Fibroblast of the aortic adventitia (primary cell): ENCODE measurements around the gene MAPK8IP2. TPM values are rescaled to one million over a fixed set of nuclear protein-coding genes. Genes with fewer than 3 reads are reported as not detected.

Experiments
- DNase-seq: peaks from one replicate; pipeline ENCODE4 v3.0.0-alpha.2; 2010; ENCODE audit warnings: low read depth
- H3K4me3 ChIP-seq: 2 replicates; pipeline ENCODE4 v1.5.1; 2011; ENCODE audit warnings: low read depth, mild to moderate bottlenecking, control low read depth, low read length, moderate library complexity
- total RNA-seq: library from RNA; depleted of rRNA; stranded (reverse); fragments of >200 nt; gene quantifications from 2 replicates; pipeline ENCODE4 v1.2.3, GENCODE V29; 2012; ENCODE audit warnings: low replicate concordance
- TF ChIP-seq, protein P1 (sequence below): IDR thresholded peaks from 2 replicates; pipeline ENCODE4 v1.5.1; 2011; ENCODE audit warnings: mild to moderate bottlenecking, low read length, control low read depth, inconsistent platforms; ENCODE audit not compliant: insufficient read depth

MAPK8IP2 gene
- total RNA-seq, 1 donor = 0.27 TPM

DNA sequence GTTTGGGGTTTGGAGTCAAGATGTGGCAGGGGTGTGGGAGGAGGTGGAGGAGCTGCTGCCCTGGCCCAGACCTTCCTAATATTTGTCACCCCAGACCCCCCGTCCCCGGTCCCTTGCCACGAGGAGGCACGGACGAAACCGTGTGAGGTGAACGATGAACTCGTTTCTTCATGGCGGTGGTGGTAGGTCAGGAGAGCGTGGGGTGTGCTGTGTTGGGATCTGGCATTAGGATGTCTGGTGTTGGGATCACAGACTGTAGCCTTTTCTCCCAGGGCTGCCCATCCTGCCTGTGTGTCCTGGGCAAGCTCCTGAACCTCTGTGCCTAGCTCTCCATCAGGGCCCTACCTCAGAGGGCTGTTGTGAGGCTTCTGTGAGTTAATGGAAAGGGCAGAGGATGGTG lies 8.4 kb downstream of the MAPK8IP2 start:
- TF ChIP-seq, protein P1, sequence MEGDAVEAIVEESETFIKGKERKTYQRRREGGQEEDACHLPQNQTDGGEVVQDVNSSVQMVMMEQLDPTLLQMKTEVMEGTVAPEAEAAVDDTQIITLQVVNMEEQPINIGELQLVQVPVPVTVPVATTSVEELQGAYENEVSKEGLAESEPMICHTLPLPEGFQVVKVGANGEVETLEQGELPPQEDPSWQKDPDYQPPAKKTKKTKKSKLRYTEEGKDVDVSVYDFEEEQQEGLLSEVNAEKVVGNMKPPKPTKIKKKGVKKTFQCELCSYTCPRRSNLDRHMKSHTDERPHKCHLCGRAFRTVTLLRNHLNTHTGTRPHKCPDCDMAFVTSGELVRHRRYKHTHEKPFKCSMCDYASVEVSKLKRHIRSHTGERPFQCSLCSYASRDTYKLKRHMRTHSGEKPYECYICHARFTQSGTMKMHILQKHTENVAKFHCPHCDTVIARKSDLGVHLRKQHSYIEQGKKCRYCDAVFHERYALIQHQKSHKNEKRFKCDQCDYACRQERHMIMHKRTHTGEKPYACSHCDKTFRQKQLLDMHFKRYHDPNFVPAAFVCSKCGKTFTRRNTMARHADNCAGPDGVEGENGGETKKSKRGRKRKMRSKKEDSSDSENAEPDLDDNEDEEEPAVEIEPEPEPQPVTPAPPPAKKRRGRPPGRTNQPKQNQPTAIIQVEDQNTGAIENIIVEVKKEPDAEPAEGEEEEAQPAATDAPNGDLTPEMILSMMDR = no peak

DNA sequence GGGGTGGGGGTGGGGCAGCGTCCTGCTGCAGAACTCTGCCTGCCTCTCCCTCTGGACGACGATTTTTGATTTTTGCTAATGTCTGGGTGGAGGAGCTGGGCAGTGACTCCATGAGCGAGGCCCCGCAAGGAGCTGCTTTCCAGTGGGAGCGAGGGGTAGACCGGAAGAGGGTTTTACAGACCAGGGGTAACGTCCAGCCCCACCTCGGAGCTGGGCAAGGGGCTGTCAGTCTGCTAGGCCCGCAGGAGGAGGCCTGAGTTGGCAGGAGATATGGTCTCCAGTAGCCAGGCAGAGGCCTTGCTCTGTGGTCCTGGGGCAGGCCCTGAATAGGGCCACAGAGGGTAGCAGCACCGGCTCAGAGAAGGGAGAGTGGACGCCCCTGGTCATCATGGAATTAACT lies 9.0 kb downstream of the MAPK8IP2 start:
- TF ChIP-seq, protein P1 = no peak
- H3K4me3 ChIP-seq = no peak overlapping the region
- DNase-seq = no peak

More for the DNA sequence above, 8.4 kb downstream of the MAPK8IP2 start:
- H3K4me3 ChIP-seq = no peak overlapping the region
- DNase-seq = no peak

GRCh38 chr22:50610041-50610451 lies 9.5 kb downstream of the MAPK8IP2 start:
- TF ChIP-seq, protein P1 = no peak
- no peak for DNase-seq
- no peak overlapping the region for H3K4me3 ChIP-seq

DNA sequence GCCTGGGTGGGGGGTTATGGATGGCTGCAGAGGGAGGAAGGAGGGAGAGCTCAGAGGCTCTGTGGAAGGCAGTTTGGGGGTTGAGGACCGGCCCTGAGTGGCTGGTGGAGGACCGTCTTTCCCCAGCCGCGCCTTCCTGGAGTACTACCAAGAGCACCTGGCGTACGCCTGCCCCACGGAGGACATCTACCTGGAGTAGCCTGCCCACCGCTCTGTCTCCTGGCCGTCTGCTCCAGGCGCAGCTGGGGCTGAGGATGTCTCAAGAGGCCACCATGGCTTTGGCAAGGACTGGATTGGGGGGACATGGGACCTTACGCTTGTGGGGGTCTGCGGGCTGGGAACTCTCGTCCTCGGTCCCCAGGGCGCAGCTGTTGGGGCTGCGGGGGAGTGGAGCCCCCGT lies 10.0 kb downstream of the MAPK8IP2 start:
- DNase-seq = no peak
- no peak overlapping the region for H3K4me3 ChIP-seq
- TF ChIP-seq, protein P1 = no peak

- TF ChIP-seq, protein P1 = no peak
- DNase-seq = no peak
- H3K4me3 ChIP-seq = no peak overlapping the region
These were observed 10.9 kb downstream of the MAPK8IP2 start for GRCh38 chr22:50611341-50612060.

GRCh38 chr22:50612168-50612527 lies 11.6 kb downstream of the MAPK8IP2 start:
- TF ChIP-seq, protein P1 = no peak
- DNase-seq = no peak
- no peak overlapping the region for H3K4me3 ChIP-seq
